Measurements from ENCODE around the gene BASP1. TPM values are rescaled to one million over a fixed set of nuclear protein-coding genes. Genes with fewer than 3 reads are reported as not detected.
"Not testable (repeated sequence)": the region's sequence is repeated elsewhere in the genome, so short reads cannot be mapped to it uniquely, and the experiment has no call there.

The BASP1 gene
- total RNA-seq, 4 donors from 2014 or later = 21.5 to 64.8 (median 26.7) TPM

DNA sequence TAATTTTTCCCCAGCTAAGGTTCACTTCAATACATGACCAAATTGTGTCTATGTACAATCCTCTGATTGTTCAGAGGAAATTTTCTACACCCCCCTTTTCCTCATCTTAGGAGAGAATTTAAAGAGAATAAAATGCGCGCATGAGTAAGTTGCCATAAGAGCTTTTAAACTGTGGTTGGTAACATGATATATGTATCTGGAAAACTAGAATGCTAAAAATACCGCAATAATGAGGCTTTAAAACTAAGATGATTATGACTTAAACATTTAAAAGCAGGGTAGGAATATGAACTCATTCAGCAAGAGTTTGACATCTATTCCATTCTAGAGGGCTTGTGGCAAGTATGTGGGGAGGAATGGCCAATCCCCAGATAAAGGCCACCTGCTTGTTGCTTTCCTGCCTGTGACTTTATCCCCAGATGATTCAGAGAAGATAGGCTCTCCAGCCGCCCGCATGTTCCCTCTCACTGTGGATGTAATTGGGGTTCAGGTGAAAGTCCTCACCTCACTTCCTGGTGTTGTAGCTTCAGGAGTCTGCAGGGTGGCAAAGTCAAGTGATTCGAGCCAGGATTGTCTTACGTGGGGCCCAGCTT lies 26.5 kb upstream of the BASP1 start:
- DNase-seq = no peak
- Histone ChIP-seq H3K27ac (no peak overlapping the region), H3K9me3 (no peaks in the 10 kb centered on the region), H3K36me3 (no peaks in the 10 kb centered on the region), H3K27me3 (no peaks in the 10 kb centered on the region), H3K4me1 (no peaks in the 10 kb centered on the region), H3K4me3 (no peak overlapping the region)
- intact Hi-C loops (cut with DNase I; ENCODE audit: low total_unique reads) = no loop called here
- TF ChIP-seq POLR2A (IDR thresholded peaks at IDR 0.05) = no peak

GRCh38 chr5:17191574-17191973 lies 25.9 kb upstream of the BASP1 start:
- H3K4me3 ChIP-seq; H3K27me3 ChIP-seq; H3K4me1 ChIP-seq; H3K36me3 ChIP-seq; intact Hi-C loops (cut with DNase I; ENCODE audit: low total_unique reads); H3K27ac ChIP-seq; DNase-seq; H3K9me3 ChIP-seq: not testable (repeated sequence)

GRCh38 chr5:17192191-17192590 lies 25.2 kb upstream of the BASP1 start:
- no peaks in the 10 kb centered on the region for H3K9me3 ChIP-seq
- H3K4me1 ChIP-seq = no peaks in the 10 kb centered on the region
- intact Hi-C loops (cut with DNase I; ENCODE audit: low total_unique reads) = no loop called here
- H3K27ac ChIP-seq = no peak overlapping the region
- DNase-seq = no peak
- H3K27me3 ChIP-seq = no peaks in the 10 kb centered on the region
- no peaks in the 10 kb centered on the region for H3K36me3 ChIP-seq
- no peak for TF ChIP-seq POLR2A (IDR thresholded peaks at IDR 0.05)
- TF ChIP-seq, protein P1, sequence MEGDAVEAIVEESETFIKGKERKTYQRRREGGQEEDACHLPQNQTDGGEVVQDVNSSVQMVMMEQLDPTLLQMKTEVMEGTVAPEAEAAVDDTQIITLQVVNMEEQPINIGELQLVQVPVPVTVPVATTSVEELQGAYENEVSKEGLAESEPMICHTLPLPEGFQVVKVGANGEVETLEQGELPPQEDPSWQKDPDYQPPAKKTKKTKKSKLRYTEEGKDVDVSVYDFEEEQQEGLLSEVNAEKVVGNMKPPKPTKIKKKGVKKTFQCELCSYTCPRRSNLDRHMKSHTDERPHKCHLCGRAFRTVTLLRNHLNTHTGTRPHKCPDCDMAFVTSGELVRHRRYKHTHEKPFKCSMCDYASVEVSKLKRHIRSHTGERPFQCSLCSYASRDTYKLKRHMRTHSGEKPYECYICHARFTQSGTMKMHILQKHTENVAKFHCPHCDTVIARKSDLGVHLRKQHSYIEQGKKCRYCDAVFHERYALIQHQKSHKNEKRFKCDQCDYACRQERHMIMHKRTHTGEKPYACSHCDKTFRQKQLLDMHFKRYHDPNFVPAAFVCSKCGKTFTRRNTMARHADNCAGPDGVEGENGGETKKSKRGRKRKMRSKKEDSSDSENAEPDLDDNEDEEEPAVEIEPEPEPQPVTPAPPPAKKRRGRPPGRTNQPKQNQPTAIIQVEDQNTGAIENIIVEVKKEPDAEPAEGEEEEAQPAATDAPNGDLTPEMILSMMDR (IDR thresholded peaks at IDR 0.05) = no peak
- no peak overlapping the region for H3K4me3 ChIP-seq

- Histone ChIP-seq H3K27ac (no peak overlapping the region), H3K27me3 (no peaks in the 10 kb centered on the region), H3K4me1 (no peaks in the 10 kb centered on the region), H3K9me3 (no peaks in the 10 kb centered on the region), H3K4me3 (no peak overlapping the region), H3K36me3 (no peaks in the 10 kb centered on the region)
- no peak for DNase-seq
- TF ChIP-seq POLR2A (IDR thresholded peaks at IDR 0.05) = no peak
- TF ChIP-seq, protein P1 (IDR thresholded peaks at IDR 0.05) = no peak
- intact Hi-C loops (cut with DNase I; ENCODE audit: low total_unique reads) = no loop called here
Measured at GRCh38 chr5:17196024-17196423, 21.4 kb upstream of the BASP1 start.

GRCh38 chr5:17196697-17197096 lies 20.7 kb upstream of the BASP1 start:
- Histone ChIP-seq H3K27me3 (no peaks in the 10 kb centered on the region), H3K36me3 (no peaks in the 10 kb centered on the region), H3K27ac (no peak overlapping the region), H3K9me3 (no peaks in the 10 kb centered on the region), H3K4me1 (no peaks in the 10 kb centered on the region), H3K4me3 (no peak overlapping the region)
- intact Hi-C loops (cut with DNase I; ENCODE audit: low total_unique reads) = no loop called here
- TF ChIP-seq POLR2A (IDR thresholded peaks at IDR 0.05) = no peak
- TF ChIP-seq, protein P1 (IDR thresholded peaks at IDR 0.05) = no peak
- no peak for DNase-seq

GRCh38 chr5:17203329-17204132 lies 13.9 kb upstream of the BASP1 start:
- H3K4me3 ChIP-seq = no peak overlapping the region
- no peaks in the 10 kb centered on the region for H3K27me3 ChIP-seq
- DNase-seq = peak in 1 of 2 donors; percentile 36
- H3K27ac ChIP-seq = no peak overlapping the region
- no peak for TF ChIP-seq POLR2A (IDR thresholded peaks at IDR 0.05)
- TF ChIP-seq, protein P1 (IDR thresholded peaks at IDR 0.05) = peak; percentile 48 to 70 (median 60)
- H3K4me1 ChIP-seq = no peaks in the 10 kb centered on the region
- no peaks in the 10 kb centered on the region for H3K9me3 ChIP-seq
- intact Hi-C loops (cut with DNase I; ENCODE audit: low total_unique reads) = no loop called here
- no peaks in the 10 kb centered on the region for H3K36me3 ChIP-seq
